GM20000 (cell line): ENCODE results near the gene COL23A1.

ENCODE experiments used
- DNase-seq: peaks from one replicate; pipeline ENCODE4 v3.0.0; 2012; ENCODE audit warnings: low spot score
- CTCF ChIP-seq: IDR thresholded peaks from 2 replicates; pipeline ENCODE4 v1.5.1; 2012; ENCODE audit warnings: mild to moderate bottlenecking, control low read depth; ENCODE audit errors: extremely low read depth, missing control alignments

COL23A1 gene

GRCh38 chr5:178577944-178578343 lies 12.2 kb downstream of the COL23A1 start:
- no peak for TF ChIP-seq CTCF
- no peak for DNase-seq

GRCh38 chr5:178577376-178577839 lies 12.8 kb downstream of the COL23A1 start:
- no peak for DNase-seq
- no peak for TF ChIP-seq CTCF

- DNase-seq = no peak
- no peak for TF ChIP-seq CTCF
These were observed 13.4 kb downstream of the COL23A1 start for GRCh38 chr5:178576591-178577351.

- no peak for TF ChIP-seq CTCF
- DNase-seq = no peak
These were observed 17.0 kb downstream of the COL23A1 start for GRCh38 chr5:178573216-178573615.

- no peak for DNase-seq
- no peak for TF ChIP-seq CTCF
These were observed 17.6 kb downstream of the COL23A1 start for GRCh38 chr5:178572617-178573016.

- TF ChIP-seq CTCF = no peak
- DNase-seq = no peak
These were observed 20.7 kb downstream of the COL23A1 start for GRCh38 chr5:178569485-178569884.

- TF ChIP-seq CTCF = no peak
- no peak for DNase-seq
These were observed 25.2 kb downstream of the COL23A1 start for GRCh38 chr5:178564811-178565550.
